A549 (cell line): ENCODE results near the gene PRELP. TPM values are rescaled to one million over a fixed set of nuclear protein-coding genes. Genes with fewer than 3 reads are reported as not detected.
A peak's percentile ranks its signal among the peaks of the same experiment; 100 is the strongest.

Experiments used
- ATAC-seq, 2 experiments: fragments of 200-7000 bp in 1 of 2; fragments of >200 bp in 1 of 2; cut with Nextera tagmentation in 1 of 2; cut with Tn5 transposase in 1 of 2; 3 replicates each; pipeline versions ENCODE4 v1.8.0 to v1.9.1; 2018 to 2020; ENCODE audit warnings: mild to moderate bottlenecking in 1 of 2, moderate library complexity in 1 of 2
- CTCF ChIA-PET: fragments of 300-600 bp; sonication (Branson Sonifier 250); formaldehyde crosslinking; extraction: SDS; loops from one replicate; lab custom pipeline; 2021; ENCODE audit warnings: antibody characterized with exemption, inconsistent platforms; lab: Yijun Ruan, JAX
- POLR2A ChIA-PET: fragments of 350-600 bp; formaldehyde crosslinking; extraction: SDS; loops from one replicate; lab custom pipeline; 2021; ENCODE audit warnings: antibody characterized with exemption, inconsistent platforms; lab: Yijun Ruan, JAX
- DNase-seq, 2 experiments: peaks; one replicate each; pipeline versions ENCODE4 v3.0.0 to v3.0.0-alpha.2; 2011 to 2016; ENCODE audit warnings: low read depth in 1 of 2, low spot score in 1 of 2
- FAIRE-seq: peaks from 2 replicates; lab custom pipeline; 2011; peaks lifted over from hg19 to GRCh38; lab: Jason Lieb, UNC
- H3K27ac ChIP-seq, 2 experiments: fragments of >200 bp; sonication (Bioruptor Twin); formaldehyde crosslinking; 3 replicates each; pipeline ENCODE4 v1.5.1; 2016 to 2017
- H3K4me1 ChIP-seq: fragments of >200 bp; sonication (Bioruptor Twin); formaldehyde crosslinking; 3 replicates; pipeline ENCODE4 v1.6.1; 2016
- H3K4me2 ChIP-seq: fragments of >200 bp; sonication (Bioruptor Twin); formaldehyde crosslinking; 3 replicates; pipeline ENCODE4 v1.6.1; 2016
- H3K4me3 ChIP-seq: fragments of >200 bp; sonication (Bioruptor Twin); formaldehyde crosslinking; 3 replicates; pipeline ENCODE4 v1.5.1; 2016
- H3K9me3 ChIP-seq: fragments of >200 bp; sonication (Bioruptor Twin); formaldehyde crosslinking; 3 replicates; pipeline ENCODE4 v1.6.1; 2016
- CBX8 ChIP-seq: fragments of 200-600 bp; sonication (generic); IDR thresholded peaks from 2 replicates; pipeline ENCODE4 v1.6.1; 2016
- CHD4 ChIP-seq: fragments of 200-600 bp; sonication (generic); IDR thresholded peaks from 2 replicates; pipeline ENCODE4 v1.6.1; 2016; ENCODE audit warnings: antibody characterized with exemption, mild to moderate bottlenecking, borderline replicate concordance
- EHF ChIP-seq: fragments of 250-450 bp; sonication (Bioruptor Pico); IDR thresholded peaks from 2 replicates; pipeline ENCODE4 v1.5.0; 2020; ENCODE audit warnings: mild to moderate bottlenecking
- EP300 ChIP-seq, 2 experiments: fragments of >200 bp; sonication (Bioruptor Twin); formaldehyde crosslinking; IDR thresholded peaks; 2 replicates in 1 of 2; 3 replicates in 1 of 2; pipeline ENCODE4 v1.6.1; 2016 to 2017
- HES2 ChIP-seq: fragments of >200 bp; sonication (Bioruptor Twin); formaldehyde crosslinking; IDR thresholded peaks from 2 replicates; pipeline ENCODE4 v1.6.1; 2016
- HEYL ChIP-seq: fragments of 250-450 bp; sonication (Bioruptor Pico); IDR thresholded peaks from 2 replicates; pipeline ENCODE4 v1.8.0; 2021; ENCODE audit warnings: mild to moderate bottlenecking, moderate library complexity
- HMGXB4 ChIP-seq: fragments of 250-450 bp; sonication (Bioruptor Pico); IDR thresholded peaks from 2 replicates; pipeline ENCODE4 v1.5.0; 2021; ENCODE audit warnings: mild to moderate bottlenecking, moderate library complexity, borderline replicate concordance
- HOXA7 ChIP-seq: fragments of 250-450 bp; sonication (Bioruptor Pico); IDR thresholded peaks from 2 replicates; pipeline ENCODE4 v1.5.0; 2020; ENCODE audit warnings: mild to moderate bottlenecking, moderate library complexity
- HOXB13 ChIP-seq: fragments of 250-450 bp; sonication (Bioruptor Pico); IDR thresholded peaks from 2 replicates; pipeline ENCODE4 v1.5.0; 2020; ENCODE audit warnings: low read depth, mild to moderate bottlenecking, moderate library complexity
- KDM5A ChIP-seq: fragments of 200-600 bp; sonication (generic); IDR thresholded peaks from 2 replicates; pipeline ENCODE4 v1.6.1; 2016; ENCODE audit warnings: antibody characterized with exemption, mild to moderate bottlenecking
- MAFK ChIP-seq: fragments of 450-650 bp; IDR thresholded peaks from 2 replicates; pipeline ENCODE4 v1.6.1; 2014; ENCODE audit not compliant: partially characterized antibody
- MAX ChIP-seq: IDR thresholded peaks from 2 replicates; pipeline ENCODE4 v1.6.1; 2012
- MYC ChIP-seq: IDR thresholded peaks from 2 replicates; pipeline ENCODE4 v1.6.1; 2012; ENCODE audit warnings: mild to moderate bottlenecking, inconsistent platforms, low read length, improper control_type of control experiment, borderline replicate concordance
- NFE2L2 ChIP-seq: fragments of 150-350 bp; conservative IDR thresholded peaks from 2 replicates; pipeline ENCODE4 v1.6.1; 2014; ENCODE audit warnings: low read length
- NPAS2 ChIP-seq: fragments of 250-450 bp; sonication (Bioruptor Pico); IDR thresholded peaks from 2 replicates; pipeline ENCODE4 v1.8.0; 2022; ENCODE audit warnings: mild to moderate bottlenecking, moderate library complexity, borderline replicate concordance
- NR3C1 ChIP-seq: fragments of >200 bp; sonication (Bioruptor Twin); formaldehyde crosslinking; IDR thresholded peaks from 3 replicates; pipeline ENCODE4 v1.6.1; 2017
- PBX3 ChIP-seq: IDR thresholded peaks from 2 replicates; pipeline ENCODE4 v1.6.1; 2012
- POLR2A ChIP-seq: IDR thresholded peaks from 2 replicates; pipeline ENCODE4 v1.6.1; 2012; ENCODE audit warnings: mild to moderate bottlenecking, low read length
- POLR2AphosphoS2 ChIP-seq: conservative IDR thresholded peaks from 2 replicates; pipeline ENCODE4 v1.6.1; 2012; ENCODE audit warnings: low read length, improper control_type of control experiment, inconsistent platforms
- RAD21 ChIP-seq, 2 experiments: fragments of >200 bp in 1 of 2; sonication (Bioruptor Twin) in 1 of 2; formaldehyde crosslinking in 1 of 2; IDR thresholded peaks in 1 of 2; conservative IDR thresholded peaks in 1 of 2; 2 replicates in 1 of 2; 3 replicates in 1 of 2; pipeline ENCODE4 v1.6.1; 2012 to 2018; ENCODE audit warnings: inconsistent platforms in 1 of 2
- RARB ChIP-seq: fragments of 250-450 bp; sonication (Bioruptor Pico); IDR thresholded peaks from 2 replicates; pipeline ENCODE4 v1.8.0; 2021; ENCODE audit warnings: mild to moderate bottlenecking, moderate library complexity
- RCOR1 ChIP-seq: fragments of 150-350 bp; IDR thresholded peaks from 2 replicates; pipeline ENCODE4 v1.6.1; 2014; ENCODE audit warnings: antibody characterized with exemption, low read length, low read depth
- RFX5 ChIP-seq: fragments of 450-650 bp; IDR thresholded peaks from 2 replicates; pipeline ENCODE4 v1.7.1; 2014; ENCODE audit warnings: antibody characterized with exemption, mild to moderate bottlenecking, moderate library complexity
- RNF2 ChIP-seq: fragments of 200-600 bp; sonication (generic); IDR thresholded peaks from 2 replicates; pipeline ENCODE4 v1.6.1; 2016; ENCODE audit warnings: low read depth, mild to moderate bottlenecking, antibody characterized with exemption, moderate library complexity, borderline replicate concordance
- SMC3 ChIP-seq: fragments of >200 bp; sonication (Bioruptor Twin); formaldehyde crosslinking; IDR thresholded peaks from 3 replicates; pipeline ENCODE4 v1.6.1; 2018; ENCODE audit warnings: inconsistent platforms
- SREBF2 ChIP-seq: fragments of 450-650 bp; IDR thresholded peaks from 2 replicates; pipeline ENCODE4 v1.6.1; 2014; ENCODE audit warnings: mild to moderate bottlenecking, moderate library complexity
- TFCP2L1 ChIP-seq: fragments of 250-450 bp; sonication (Bioruptor Pico); IDR thresholded peaks from 2 replicates; pipeline ENCODE4 v1.5.0; 2021; ENCODE audit warnings: mild to moderate bottlenecking
- ZFP36 ChIP-seq: fragments of 450-650 bp; IDR thresholded peaks from 2 replicates; pipeline ENCODE4 v1.6.1; 2014; ENCODE audit warnings: borderline replicate concordance; ENCODE audit not compliant: partially characterized antibody
- WGBS: methylation state at CpG from one replicate; pipeline ENCODE4 v1.1.6; 2017; ENCODE audit errors: missing lambda C conversion rate; 5-methylcytosine and 5-hydroxymethylcytosine counted together
- polyA plus RNA-seq, 4 experiments: library from polyadenylated mRNA; depleted of rRNA in 3 of 4; stranded (reverse); fragments of >200 nt; fragmentation: RNase III in 1 of 4; extraction: RNeasy Plus Mini Kit Qiagen cat#74134 plus additional on column Dnase treatment in 1 of 4; gene quantifications; 2 replicates in 3 of 4; 3 replicates in 1 of 4; pipeline ENCODE4 v1.2.3, GENCODE V29; 2011 to 2017

PRELP gene
- polyA plus RNA-seq, 2 of the 4 experiments (the other 2 are of a cell fraction): not detected

- H3K4me3 ChIP-seq: no peak overlapping the region; the same call in 2 of the 3 replicates
- FAIRE-seq: no peak
Observed at GRCh38 chr1:203486618-203487370, 11.2 kb downstream of the PRELP start.

GRCh38 chr1:203488539-203488938 lies 12.9 kb downstream of the PRELP start:
- Histone ChIP-seq H3K4me2 (no peak overlapping the region), H3K27ac (no peak overlapping the region), H3K9me3 (no peaks in the 10 kb centered on the region), H3K4me1 (peaks cover 5% of the 10 kb centered on the region; the same call in 1 of the 3 replicates), H3K4me3 (no peak overlapping the region)
- TF ChIP-seq HOXA7: no peak
- no peak for TF ChIP-seq NR3C1
- TF ChIP-seq MYC: no peak
- TF ChIP-seq KDM5A: no peak
- no peak for TF ChIP-seq NFE2L2
- no peak for TF ChIP-seq POLR2A
- TF ChIP-seq ZFP36: no peak
- no peak for TF ChIP-seq POLR2AphosphoS2
- no peak for TF ChIP-seq MAFK
- TF ChIP-seq SREBF2: no peak
- no peak for TF ChIP-seq RNF2
- TF ChIP-seq CHD4: no peak
- no peak for TF ChIP-seq CBX8
- no peak for TF ChIP-seq RARB
- no peak for TF ChIP-seq TFCP2L1 (CRISPR knock-in tag)
- no peak for TF ChIP-seq RAD21 (conservative IDR thresholded peaks at IDR 0.05 in 1 of 2, IDR thresholded peaks at IDR 0.05 in 1 of 2)
- TF ChIP-seq HMGXB4 (CRISPR knock-in tag): no peak
- no peak for TF ChIP-seq EP300 (IDR thresholded peaks at IDR 0.05)
- TF ChIP-seq RCOR1: no peak
- TF ChIP-seq EHF (CRISPR knock-in tag): no peak
- CTCF ChIA-PET: interaction anchor here (0.5 to 25.5 kb wide), 47 partner anchors 8 to 452 kb away, joined by 3 to 352 read pairs (median 4); partner anchors contain the start of genes FMOD and PRELP
- ATAC-seq (no peak), FAIRE-seq (no peak), DNase-seq (no peak)
- 60% methylated on average over 7 of the region's 7 CpGs for WGBS
- POLR2A ChIA-PET: no interaction called here

More at GRCh38 chr1:203486618-203487370, 11.2 kb downstream of the PRELP start:
- POLR2A ChIA-PET: no interaction called here
- Histone ChIP-seq H3K4me2 (peak overlapping the region; percentile 74; the same call in 2 of the 3 replicates), H3K27ac (peak overlapping the region; percentile 76 to 88; a peak in 4 of 6 replicates), H3K9me3 (no peaks in the 10 kb centered on the region), H3K4me1 (peaks cover 5% of the 10 kb centered on the region; the same call in 1 of the 3 replicates)
- 92% methylated on average over 28 of the region's 28 CpGs for WGBS
- TF ChIP-seq HOXB13 (CRISPR knock-in tag) (no peak), RFX5 (no peak), HES2 (no peak), SREBF2 (no peak), PBX3 (no peak), HEYL (CRISPR knock-in tag) (no peak), EP300 (IDR thresholded peaks at IDR 0.05) (no peak), MAX (no peak), SMC3 (no peak), NPAS2 (CRISPR knock-in tag) (no peak)
- CTCF ChIA-PET: interaction anchor here (0.6 to 25.5 kb wide), 26 partner anchors 9 to 466 kb away, joined by 3 to 352 read pairs (median 6); partner anchors contain the start of gene PRELP
- no peak for ATAC-seq
- DNase-seq: no peak
